AG10803 (cell line): Measurements from ENCODE around the gene REM2.
A peak's percentile ranks its signal among the peaks of the same experiment; 100 is the strongest.
"Not testable (repeated sequence)": the region's sequence is repeated elsewhere in the genome, so short reads cannot be mapped to it uniquely, and the experiment has no call there.

Experiments
- DNase-seq: peaks from one replicate; pipeline ENCODE4 v3.0.0; 2010; ENCODE audit warnings: low read depth
- H3K4me3 ChIP-seq: 2 replicates; pipeline ENCODE4 v1.5.1; 2011; ENCODE audit warnings: mild to moderate bottlenecking, low read length, control low read depth
- CTCF ChIP-seq: conservative IDR thresholded peaks from 2 replicates; pipeline ENCODE4 v1.5.1; 2011; ENCODE audit warnings: mild to moderate bottlenecking, low read length, control low read depth, inconsistent platforms

Gene REM2

GRCh38 chr14:22905627-22906026, 22.6 kb downstream of the REM2 start:
- H3K4me3 ChIP-seq, result no peak overlapping the region
- TF ChIP-seq CTCF, result no peak
- no peak for DNase-seq

- H3K4me3 ChIP-seq, result no peak overlapping the region
- no peak for DNase-seq
- no peak for TF ChIP-seq CTCF
Measured at GRCh38 chr14:22906073-22906472, 23.1 kb downstream of the REM2 start.

GRCh38 chr14:22907429-22907828, 24.4 kb downstream of the REM2 start:
- no peak for TF ChIP-seq CTCF
- DNase-seq, result no peak
- no peak overlapping the region for H3K4me3 ChIP-seq

GRCh38 chr14:22908601-22909000, 25.6 kb downstream of the REM2 start:
- DNase-seq, result peak; percentile 48
- no peak for TF ChIP-seq CTCF
- no peak overlapping the region for H3K4me3 ChIP-seq

- H3K4me3 ChIP-seq, result no peak overlapping the region
- no peak for DNase-seq
- TF ChIP-seq CTCF, result no peak
Measured at GRCh38 chr14:22910916-22911315, 27.9 kb downstream of the REM2 start.

GRCh38 chr14:22914836-22915235, 31.8 kb downstream of the REM2 start:
- H3K4me3 ChIP-seq, DNase-seq: not testable (repeated sequence)

- no peak overlapping the region for H3K4me3 ChIP-seq
- TF ChIP-seq CTCF, result no peak
- DNase-seq, result peak; percentile 75
Measured at GRCh38 chr14:22915886-22916521, 33.0 kb downstream of the REM2 start.
